Measurements from ENCODE around the gene ZNF354C.

GRCh38 chr5:179051784-179052183 is 8.4 kb upstream of the ZNF354C start:
- TF ChIP-seq CTCF (IDR thresholded peaks at IDR 0.05) (no peak), POLR2AphosphoS5 (IDR thresholded peaks at IDR 0.05) (no peak)

All from breast epithelium (tissue), 3 donors.